DND-41 (cell line): ENCODE data around the gene LLGL1.
A peak's percentile ranks its signal among the peaks of the same experiment; 100 is the strongest.

ENCODE experiments used
- ATAC-seq: fragments of 200-7000 bp; cut with Tn5 transposase; 3 replicates; pipeline ENCODE4 v1.9.1; 2021; ENCODE audit warnings: low read depth; ENCODE audit not compliant: insufficient read depth
- DNase-seq: peaks from one replicate; pipeline ENCODE4 v3.0.0-alpha.2; 2020
- H2AFZ ChIP-seq: 2 replicates; pipeline ENCODE4 v1.6.0; 2012; ENCODE audit warnings: low read depth, low read length
- H3K27ac ChIP-seq: 2 replicates; pipeline ENCODE4 v1.5.1; 2012; ENCODE audit warnings: low read length, inconsistent platforms
- H3K27me3 ChIP-seq: fragments of 200-600 bp; sonication (generic); 2 replicates; pipeline ENCODE4 v1.6.0; 2012; ENCODE audit warnings: low read length, mild to moderate bottlenecking, inconsistent platforms; ENCODE audit not compliant: insufficient read depth, poor library complexity
- H3K36me3 ChIP-seq: 2 replicates; pipeline ENCODE4 v1.5.1; 2012; ENCODE audit warnings: low read length, inconsistent platforms; ENCODE audit not compliant: insufficient read depth
- H3K4me1 ChIP-seq: 2 replicates; pipeline ENCODE4 v1.5.1; 2012; ENCODE audit warnings: mild to moderate bottlenecking, low read length; ENCODE audit not compliant: insufficient read depth
- H3K4me2 ChIP-seq: 2 replicates; pipeline ENCODE4 v1.6.0; 2012; ENCODE audit warnings: mild to moderate bottlenecking, moderate library complexity, low read length, inconsistent platforms; ENCODE audit not compliant: insufficient read depth
- H3K4me3 ChIP-seq, 2 experiments: fragments of 200-600 bp in 1 of 2; shearing (Covaris generic) in 1 of 2; 2 replicates each; pipeline ENCODE4 v1.5.1; 2012 to 2016; ENCODE audit warnings: inconsistent platforms in 2 of 2, low read length in 2 of 2, mild to moderate bottlenecking in 2 of 2, low read depth in 1 of 2, moderate library complexity in 1 of 2
- H3K79me2 ChIP-seq: 2 replicates; pipeline ENCODE4 v1.6.0; 2012; ENCODE audit warnings: low read length, inconsistent platforms; ENCODE audit not compliant: insufficient read depth
- H3K9ac ChIP-seq: 2 replicates; pipeline ENCODE4 v1.6.0; 2012; ENCODE audit warnings: low read depth, mild to moderate bottlenecking, inconsistent platforms, low read length, moderate library complexity
- H3K9me3 ChIP-seq: 2 replicates; pipeline ENCODE4 v1.5.1; 2012; ENCODE audit warnings: low read length, moderate library complexity, mild to moderate bottlenecking, inconsistent platforms; ENCODE audit not compliant: insufficient read depth, severe bottlenecking
- H4K20me1 ChIP-seq: 2 replicates; pipeline ENCODE4 v1.6.0; 2012; ENCODE audit warnings: low read length; ENCODE audit not compliant: insufficient read depth
- EZH2 ChIP-seq: IDR thresholded peaks from 3 replicates; pipeline ENCODE4 v1.6.1; 2012; ENCODE audit warnings: borderline replicate concordance, low read depth, mild to moderate bottlenecking, moderate library complexity, low read length, inconsistent platforms; ENCODE audit not compliant: severe bottlenecking
- TF ChIP-seq, protein P1 (sequence below): IDR thresholded peaks from 2 replicates; pipeline ENCODE4 v1.5.1; 2012; ENCODE audit warnings: borderline replicate concordance, low read length, moderate library complexity, mild to moderate bottlenecking; ENCODE audit not compliant: poor library complexity, severe bottlenecking; ENCODE audit errors: extremely low read depth

The LLGL1 gene

DNA sequence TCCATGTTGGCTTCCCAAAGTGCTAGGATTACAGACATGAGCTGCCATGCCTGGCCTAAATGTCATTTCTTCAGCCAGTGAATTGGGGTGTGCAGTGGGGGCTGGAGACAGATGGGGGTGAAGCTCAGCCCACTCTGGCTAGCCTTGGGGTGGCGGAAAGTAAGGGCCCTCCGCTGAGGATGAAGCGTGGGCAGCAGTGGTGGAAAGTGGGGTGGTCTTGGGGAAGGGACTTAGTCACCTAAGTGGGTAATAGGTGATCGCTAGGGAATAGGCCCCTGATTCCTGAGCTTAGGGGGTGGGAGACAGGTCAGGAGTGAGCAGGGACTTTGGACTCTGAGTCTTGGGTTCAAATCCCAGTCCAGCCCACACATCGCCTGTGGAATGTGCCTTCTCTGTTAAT, 2.2 kb downstream of the LLGL1 start:
- Histone ChIP-seq H3K79me2 (peaks cover 49% of the 10 kb centered on the region), H2AFZ (no peak overlapping the region), H3K9ac (0 out of 2 replicates have a peak overlapping the region, but pooled peaks have one; percentile 15), H3K9me3 (no peaks in the 10 kb centered on the region), H3K36me3 (peaks cover 8% of the 10 kb centered on the region), H3K4me1 (peaks cover 34% of the 10 kb centered on the region), H3K27me3 (no peaks in the 10 kb centered on the region), H3K4me3 (no peak overlapping the region), H4K20me1 (peaks cover 41% of the 10 kb centered on the region), H3K4me2 (peak overlapping the region; percentile 90; the same call in 1 of the 2 replicates), H3K27ac (no peak overlapping the region)
- TF ChIP-seq, protein P1, sequence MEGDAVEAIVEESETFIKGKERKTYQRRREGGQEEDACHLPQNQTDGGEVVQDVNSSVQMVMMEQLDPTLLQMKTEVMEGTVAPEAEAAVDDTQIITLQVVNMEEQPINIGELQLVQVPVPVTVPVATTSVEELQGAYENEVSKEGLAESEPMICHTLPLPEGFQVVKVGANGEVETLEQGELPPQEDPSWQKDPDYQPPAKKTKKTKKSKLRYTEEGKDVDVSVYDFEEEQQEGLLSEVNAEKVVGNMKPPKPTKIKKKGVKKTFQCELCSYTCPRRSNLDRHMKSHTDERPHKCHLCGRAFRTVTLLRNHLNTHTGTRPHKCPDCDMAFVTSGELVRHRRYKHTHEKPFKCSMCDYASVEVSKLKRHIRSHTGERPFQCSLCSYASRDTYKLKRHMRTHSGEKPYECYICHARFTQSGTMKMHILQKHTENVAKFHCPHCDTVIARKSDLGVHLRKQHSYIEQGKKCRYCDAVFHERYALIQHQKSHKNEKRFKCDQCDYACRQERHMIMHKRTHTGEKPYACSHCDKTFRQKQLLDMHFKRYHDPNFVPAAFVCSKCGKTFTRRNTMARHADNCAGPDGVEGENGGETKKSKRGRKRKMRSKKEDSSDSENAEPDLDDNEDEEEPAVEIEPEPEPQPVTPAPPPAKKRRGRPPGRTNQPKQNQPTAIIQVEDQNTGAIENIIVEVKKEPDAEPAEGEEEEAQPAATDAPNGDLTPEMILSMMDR = no peak
- TF ChIP-seq EZH2 = no peak
- DNase-seq (no peak), ATAC-seq (no peak)

DNA sequence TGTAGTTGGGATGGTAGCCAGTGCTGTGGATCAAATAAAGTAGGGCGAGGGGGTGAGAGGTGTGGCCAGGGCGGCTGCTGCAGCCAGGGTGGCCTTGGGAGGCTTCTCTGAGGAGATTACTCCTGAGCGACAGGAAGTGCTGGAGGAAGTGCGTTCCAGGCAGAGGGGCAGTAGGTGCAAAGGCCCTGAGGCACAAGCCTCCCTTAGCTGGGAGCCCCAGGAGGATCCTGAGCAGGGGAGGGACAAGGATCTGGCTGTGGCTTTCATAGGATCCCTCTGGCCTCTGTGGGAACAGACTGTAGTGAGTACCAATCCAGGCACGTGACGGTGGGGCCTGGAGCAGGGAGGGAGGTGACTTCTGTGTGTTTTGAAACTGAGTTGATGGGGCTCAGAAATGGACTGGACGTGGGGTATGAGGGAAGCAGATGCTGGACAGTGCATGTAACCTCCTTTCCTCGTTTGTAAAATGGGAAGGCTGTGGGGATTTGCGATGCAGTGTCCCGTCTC, 2.8 kb downstream of the LLGL1 start:
- peaks cover 12% of the 10 kb centered on the region for H3K36me3 ChIP-seq
- H3K4me3 ChIP-seq = no peak overlapping the region
- peaks cover 34% of the 10 kb centered on the region for H3K4me1 ChIP-seq
- no peaks in the 10 kb centered on the region for H3K27me3 ChIP-seq
- H3K27ac ChIP-seq = no peak overlapping the region
- ATAC-seq (no peak), DNase-seq (no peak)
- H3K4me2 ChIP-seq = peak overlapping the region; percentile 28; the same call in 1 of the 2 replicates
- 0 out of 2 replicates have a peak overlapping the region, but pooled peaks have one; percentile 20 for H3K9ac ChIP-seq
- no peak for TF ChIP-seq EZH2
- TF ChIP-seq, protein P1 = no peak
- H3K79me2 ChIP-seq = peaks cover 49% of the 10 kb centered on the region
- H2AFZ ChIP-seq = no peak overlapping the region
- no peaks in the 10 kb centered on the region for H3K9me3 ChIP-seq
- H4K20me1 ChIP-seq = peaks cover 42% of the 10 kb centered on the region

DNA sequence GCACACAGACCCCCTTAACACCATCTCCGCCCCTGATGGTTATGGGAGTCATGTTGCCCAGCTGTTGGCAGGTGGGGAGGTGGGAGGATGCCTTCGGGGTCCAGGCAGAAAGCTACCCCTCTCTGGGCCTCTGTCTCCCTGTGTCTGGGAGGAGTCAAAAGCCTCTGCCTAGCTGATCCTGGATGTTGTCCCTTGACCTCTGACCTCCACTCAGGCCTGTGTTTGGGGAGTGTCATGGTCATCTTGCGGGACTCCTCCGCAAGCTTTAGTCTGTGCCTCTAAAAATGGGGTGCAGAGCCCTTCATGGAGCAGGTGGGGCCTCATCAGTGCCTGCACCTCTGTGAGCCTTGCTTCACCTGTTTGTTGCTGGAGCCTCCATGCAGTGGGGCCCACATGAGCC, 3.8 kb downstream of the LLGL1 start:
- peaks cover 49% of the 10 kb centered on the region for H3K79me2 ChIP-seq
- H4K20me1 ChIP-seq = peaks cover 42% of the 10 kb centered on the region
- DNase-seq = no peak
- H3K4me3 ChIP-seq = no peak overlapping the region
- no peak overlapping the region for H2AFZ ChIP-seq
- H3K9ac ChIP-seq = no peak overlapping the region
- H3K4me1 ChIP-seq = peaks cover 34% of the 10 kb centered on the region
- no peaks in the 10 kb centered on the region for H3K9me3 ChIP-seq
- TF ChIP-seq EZH2 = no peak
- TF ChIP-seq, protein P1 = no peak
- H3K27me3 ChIP-seq = no peaks in the 10 kb centered on the region
- ATAC-seq = no peak
- H3K27ac ChIP-seq = no peak overlapping the region
- H3K36me3 ChIP-seq = peaks cover 23% of the 10 kb centered on the region
- no peak overlapping the region for H3K4me2 ChIP-seq

DNA sequence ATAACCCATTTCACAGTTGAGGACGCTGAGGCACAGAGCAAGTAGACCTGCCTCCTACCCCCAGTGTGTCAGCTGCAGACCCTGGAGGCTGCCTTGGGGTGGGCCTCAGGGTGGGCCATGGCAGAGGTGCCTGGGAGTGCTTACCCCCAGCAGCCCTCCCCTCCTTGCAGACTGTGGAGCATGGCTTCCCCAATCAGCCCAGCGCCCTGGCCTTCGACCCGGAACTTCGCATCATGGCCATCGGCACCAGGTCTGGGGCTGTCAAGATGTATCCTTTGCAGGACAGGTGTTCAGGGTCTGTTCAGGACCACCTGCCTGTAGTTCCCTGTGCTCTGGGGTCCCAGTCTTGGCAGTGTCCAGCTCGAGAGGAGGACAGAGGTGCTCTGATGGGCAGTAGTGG, 4.3 kb downstream of the LLGL1 start:
- Histone ChIP-seq H2AFZ (no peak overlapping the region), H3K9me3 (no peaks in the 10 kb centered on the region), H4K20me1 (peaks cover 42% of the 10 kb centered on the region), H3K4me3 (no peak overlapping the region), H3K79me2 (peaks cover 49% of the 10 kb centered on the region), H3K4me2 (no peak overlapping the region), H3K9ac (no peak overlapping the region), H3K27me3 (no peaks in the 10 kb centered on the region), H3K4me1 (peaks cover 29% of the 10 kb centered on the region), H3K36me3 (peaks cover 28% of the 10 kb centered on the region), H3K27ac (no peak overlapping the region)
- ATAC-seq (no peak), DNase-seq (no peak)
- no peak for TF ChIP-seq EZH2
- TF ChIP-seq, protein P1 = no peak
